ENCODE measurements around the gene CLK2.

The CLK2 gene

GRCh38 chr1:155261493-155261851 is 11.8 kb downstream of the CLK2 start:
- Histone ChIP-seq H3K4me3 (ENCODE audit: low read length) (peak overlapping the region; percentile 94), H3K36me3 (ENCODE audit: control insufficient read depth, insufficient read depth, low read length, severe bottlenecking) (peaks cover 59% of the 10 kb centered on the region), H3K27me3 (replicated peaks; ENCODE audit: control insufficient read depth, insufficient read depth, low read length) (no peaks in the 10 kb centered on the region), H3K9me3 (ENCODE audit: control insufficient read depth, low read length) (no peaks in the 10 kb centered on the region), H3K4me1 (ENCODE audit: control insufficient read depth, insufficient read depth, low read length) (peaks cover 20% of the 10 kb centered on the region), H3K9ac (ENCODE audit: low read length) (peak overlapping the region; percentile 95)
- no peak for DNase-seq (ENCODE audit: low read depth)

GRCh38 chr1:155260276-155260675 is 13.0 kb downstream of the CLK2 start:
- H3K4me3 ChIP-seq (ENCODE audit: low read length): no peak overlapping the region
- H3K9ac ChIP-seq (ENCODE audit: low read length): peak overlapping the region; percentile 95
- DNase-seq (ENCODE audit: low read depth): no peak
- H3K27me3 ChIP-seq (replicated peaks; ENCODE audit: control insufficient read depth, insufficient read depth, low read length): no peaks in the 10 kb centered on the region
- H3K4me1 ChIP-seq (ENCODE audit: control insufficient read depth, insufficient read depth, low read length): peaks cover 26% of the 10 kb centered on the region
- H3K36me3 ChIP-seq (ENCODE audit: control insufficient read depth, insufficient read depth, low read length, severe bottlenecking): peaks cover 50% of the 10 kb centered on the region
- no peaks in the 10 kb centered on the region for H3K9me3 ChIP-seq (ENCODE audit: control insufficient read depth, low read length)

- Histone ChIP-seq H3K27me3 (replicated peaks; ENCODE audit: control insufficient read depth, insufficient read depth, low read length) (no peaks in the 10 kb centered on the region), H3K9me3 (ENCODE audit: control insufficient read depth, low read length) (no peaks in the 10 kb centered on the region), H3K36me3 (ENCODE audit: control insufficient read depth, insufficient read depth, low read length, severe bottlenecking) (peaks cover 24% of the 10 kb centered on the region), H3K9ac (ENCODE audit: low read length) (peak overlapping the region; percentile 92), H3K4me1 (ENCODE audit: control insufficient read depth, insufficient read depth, low read length) (peaks cover 38% of the 10 kb centered on the region), H3K4me3 (ENCODE audit: low read length) (peak overlapping the region; percentile 88)
- no peak for DNase-seq (ENCODE audit: low read depth)
These were observed 17.0 kb downstream of the CLK2 start for GRCh38 chr1:155256058-155256852.

- Histone ChIP-seq H3K9ac (ENCODE audit: low read length) (peak within 1 kb of the TSS; percentile 92), H3K4me3 (ENCODE audit: low read length) (peak within 1 kb of the TSS; percentile 88), H3K9me3 (ENCODE audit: control insufficient read depth, low read length) (no peaks in the 10 kb centered on the region), H3K27me3 (replicated peaks; ENCODE audit: control insufficient read depth, insufficient read depth, low read length) (no peaks in the 10 kb centered on the region), H3K36me3 (ENCODE audit: control insufficient read depth, insufficient read depth, low read length, severe bottlenecking) (peaks cover 24% of the 10 kb centered on the region), H3K4me1 (ENCODE audit: control insufficient read depth, insufficient read depth, low read length) (peaks cover 35% of the 10 kb centered on the region)
- peak; percentile 92 for DNase-seq (ENCODE audit: low read depth)
These were observed 17.9 kb downstream of the CLK2 start, which contains the start of gene ENTREP3 for GRCh38 chr1:155255243-155256007. Gene ENTREP3, minus strand, starts transcription at chr1:155255483. Its CDS starts 606 bp downstream, at chr1:155254877.

- peaks cover 20% of the 10 kb centered on the region for H3K36me3 ChIP-seq (ENCODE audit: control insufficient read depth, insufficient read depth, low read length, severe bottlenecking)
These were observed 18.5 kb downstream of the CLK2 start for GRCh38 chr1:155254714-155255242.

GRCh38 chr1:155254228-155254713 is 19.0 kb downstream of the CLK2 start:
- H3K36me3 ChIP-seq (ENCODE audit: control insufficient read depth, insufficient read depth, low read length, severe bottlenecking): peaks cover 20% of the 10 kb centered on the region
- H3K4me3 ChIP-seq (ENCODE audit: low read length): peak overlapping the region; percentile 88
- H3K27me3 ChIP-seq (replicated peaks; ENCODE audit: control insufficient read depth, insufficient read depth, low read length): no peaks in the 10 kb centered on the region
- no peaks in the 10 kb centered on the region for H3K9me3 ChIP-seq (ENCODE audit: control insufficient read depth, low read length)
- H3K9ac ChIP-seq (ENCODE audit: low read length): peak overlapping the region; percentile 92
- DNase-seq (ENCODE audit: low read depth): no peak
- H3K4me1 ChIP-seq (ENCODE audit: control insufficient read depth, insufficient read depth, low read length): peaks cover 32% of the 10 kb centered on the region

More at GRCh38 chr1:155254714-155255242, 18.5 kb downstream of the CLK2 start:
- Histone ChIP-seq H3K9ac (ENCODE audit: low read length) (peak overlapping the region; percentile 92), H3K9me3 (ENCODE audit: control insufficient read depth, low read length) (no peaks in the 10 kb centered on the region), H3K27me3 (replicated peaks; ENCODE audit: control insufficient read depth, insufficient read depth, low read length) (no peaks in the 10 kb centered on the region), H3K4me1 (ENCODE audit: control insufficient read depth, insufficient read depth, low read length) (peaks cover 32% of the 10 kb centered on the region), H3K4me3 (ENCODE audit: low read length) (peak overlapping the region; percentile 88)
- DNase-seq (ENCODE audit: low read depth): peak; percentile 58

GRCh38 chr1:155253797-155254196 is 19.5 kb downstream of the CLK2 start:
- no peaks in the 10 kb centered on the region for H3K27me3 ChIP-seq (replicated peaks; ENCODE audit: control insufficient read depth, insufficient read depth, low read length)
- H3K9me3 ChIP-seq (ENCODE audit: control insufficient read depth, low read length): no peaks in the 10 kb centered on the region
- H3K9ac ChIP-seq (ENCODE audit: low read length): peak overlapping the region; percentile 92
- H3K4me3 ChIP-seq (ENCODE audit: low read length): peak overlapping the region; percentile 88
- peaks cover 21% of the 10 kb centered on the region for H3K36me3 ChIP-seq (ENCODE audit: control insufficient read depth, insufficient read depth, low read length, severe bottlenecking)
- peak; percentile 21 for DNase-seq (ENCODE audit: low read depth)
- H3K4me1 ChIP-seq (ENCODE audit: control insufficient read depth, insufficient read depth, low read length): peaks cover 32% of the 10 kb centered on the region

GRCh38 chr1:155253208-155253607 is 20.1 kb downstream of the CLK2 start:
- H3K9me3 ChIP-seq (ENCODE audit: control insufficient read depth, low read length): no peaks in the 10 kb centered on the region
- peak overlapping the region; percentile 88 for H3K4me3 ChIP-seq (ENCODE audit: low read length)
- H3K36me3 ChIP-seq (ENCODE audit: control insufficient read depth, insufficient read depth, low read length, severe bottlenecking): peaks cover 21% of the 10 kb centered on the region
- no peaks in the 10 kb centered on the region for H3K27me3 ChIP-seq (replicated peaks; ENCODE audit: control insufficient read depth, insufficient read depth, low read length)
- no peak for DNase-seq (ENCODE audit: low read depth)
- peak overlapping the region; percentile 92 for H3K9ac ChIP-seq (ENCODE audit: low read length)
- peaks cover 32% of the 10 kb centered on the region for H3K4me1 ChIP-seq (ENCODE audit: control insufficient read depth, insufficient read depth, low read length)

- Histone ChIP-seq H3K4me3 (ENCODE audit: low read length) (no peak overlapping the region), H3K27me3 (replicated peaks; ENCODE audit: control insufficient read depth, insufficient read depth, low read length) (no peaks in the 10 kb centered on the region), H3K4me1 (ENCODE audit: control insufficient read depth, insufficient read depth, low read length) (peaks cover 30% of the 10 kb centered on the region), H3K36me3 (ENCODE audit: control insufficient read depth, insufficient read depth, low read length, severe bottlenecking) (peaks cover 26% of the 10 kb centered on the region), H3K9me3 (ENCODE audit: control insufficient read depth, low read length) (no peaks in the 10 kb centered on the region), H3K9ac (ENCODE audit: low read length) (no peak overlapping the region)
- no peak for DNase-seq (ENCODE audit: low read depth)
These were observed 21.7 kb downstream of the CLK2 start for GRCh38 chr1:155251566-155251965.

GRCh38 chr1:155250633-155251449 is 22.5 kb downstream of the CLK2 start:
- Histone ChIP-seq H3K4me1 (ENCODE audit: control insufficient read depth, insufficient read depth, low read length) (peaks cover 23% of the 10 kb centered on the region), H3K9me3 (ENCODE audit: control insufficient read depth, low read length) (no peaks in the 10 kb centered on the region), H3K36me3 (ENCODE audit: control insufficient read depth, insufficient read depth, low read length, severe bottlenecking) (peaks cover 27% of the 10 kb centered on the region), H3K9ac (ENCODE audit: low read length) (peak overlapping the region; percentile 70), H3K4me3 (ENCODE audit: low read length) (peak overlapping the region; percentile 18), H3K27me3 (replicated peaks; ENCODE audit: control insufficient read depth, insufficient read depth, low read length) (no peaks in the 10 kb centered on the region)
- DNase-seq (ENCODE audit: low read depth): peak; percentile 98

All from adipocyte (in vitro differentiated cells).